Lung (tissue), 16 donors: ENCODE data around the gene MAP1S. TPM values are rescaled to one million over a fixed set of nuclear protein-coding genes. Genes with fewer than 3 reads are reported as not detected.

Source experiments
- ATAC-seq: fragments of 200-7000 bp; cut with Tn5 transposase; one replicate; pipeline ENCODE4 v1.9.1; 2020; ENCODE audit warnings: moderate number of reproducible peaks; ENCODE audit not compliant: insufficient read depth, low FRiP score
- DNase-seq, 3 donors: peaks; one replicate each; pipeline ENCODE4 v3.0.0-alpha.2; 2013 to 2017
- H3K27ac ChIP-seq, 2 donors: one replicate each; pipeline ENCODE4 v1.5.1; 2013; ENCODE audit warnings: mild to moderate bottlenecking in 2 of 2, moderate library complexity in 2 of 2, control low read depth in 1 of 2, inconsistent platforms in 1 of 2, low read depth in 1 of 2, low read length in 1 of 2
- H3K27me3 ChIP-seq, 3 donors: one replicate each; pipeline ENCODE4 v1.5.1; 2013; ENCODE audit warnings: low read length in 2 of 3; ENCODE audit not compliant: control insufficient read depth in 3 of 3, insufficient read depth in 3 of 3
- H3K36me3 ChIP-seq, 4 donors: one replicate each; pipeline ENCODE4 v1.5.1; 2013; ENCODE audit warnings: low read length in 4 of 4, mild to moderate bottlenecking in 1 of 4, moderate library complexity in 1 of 4; ENCODE audit not compliant: control insufficient read depth in 4 of 4, insufficient read depth in 4 of 4
- H3K4me1 ChIP-seq, 5 donors: one replicate each; pipeline ENCODE4 v1.5.1; 2013; ENCODE audit warnings: low read length in 5 of 5, mild to moderate bottlenecking in 2 of 5, moderate library complexity in 1 of 5; ENCODE audit not compliant: control insufficient read depth in 5 of 5, insufficient read depth in 5 of 5
- H3K4me3 ChIP-seq: one replicate; pipeline ENCODE4 v1.5.1; 2013; ENCODE audit warnings: mild to moderate bottlenecking, control low read depth, moderate library complexity
- H3K9ac ChIP-seq, 2 donors: one replicate each; pipeline ENCODE4 v1.5.1; 2013; ENCODE audit warnings: low read length in 2 of 2, control low read depth in 1 of 2; ENCODE audit not compliant: insufficient read depth in 1 of 2
- H3K9me3 ChIP-seq, 4 donors: one replicate each; pipeline ENCODE4 v1.5.1; 2013; ENCODE audit warnings: low read length in 3 of 4, mild to moderate bottlenecking in 1 of 4, moderate library complexity in 1 of 4; ENCODE audit not compliant: control insufficient read depth in 4 of 4, insufficient read depth in 3 of 4
- CTCF ChIP-seq: IDR thresholded peaks from 2 replicates; pipeline ENCODE4 v1.5.1; 2012; ENCODE audit warnings: mild to moderate bottlenecking; ENCODE audit errors: control extremely low read depth, extremely low read depth
- WGBS, 2 donors: extraction: QIAGEN DNeasy Blood & Tissue Kit; methylation state at CpG; one replicate each; pipeline ENCODE4 v1.1.7; 2013; 5-methylcytosine and 5-hydroxymethylcytosine counted together
- long read RNA-seq, 5 donors: transcript quantifications; one replicate each; lab custom pipeline, GENCODE V29; 2026
- polyA plus RNA-seq, 2 donors: library from polyadenylated mRNA; stranded (reverse); fragments of 200-250 nt; gene quantifications; one replicate each; pipeline ENCODE4 v1.2.1, GENCODE V29; 2013
- total RNA-seq, 2 donors: library from RNA; depleted of rRNA in 1 of 2; stranded (reverse); fragments of >200 nt in 1 of 2; gene quantifications; one replicate each; pipeline ENCODE4 v1.2.1, GENCODE V29; 2014 to 2021
- donor health status: control.
- donor health status: control.
- donor health status: Bipolar disorder and iron deficiency.
- donor health status: healthy.
- donor health status: DM: yes; HTN: yes; CAD: no.

MAP1S gene
- total RNA-seq (10 to 100 TPM; 36.3 to 71.1 TPM), polyA plus RNA-seq (10 to 100 TPM; 32.1 to 40.6 TPM)
- long read RNA-seq, donor 1, partial matches to known transcripts = 22 of 28 reads
- long read RNA-seq, donor 1, other reads (novel, unspliced or antisense) = 0 of 28 reads
- long read RNA-seq, donor 2 = 0 reads
- long read RNA-seq, donor 3, partial matches to known transcripts = 5 of 7 reads
- long read RNA-seq, donor 3, other reads (novel, unspliced or antisense) = 0 of 7 reads
- long read RNA-seq, donor 4, partial matches to known transcripts = 5 of 6 reads
- long read RNA-seq, donor 4, other reads (novel, unspliced or antisense) = 0 of 6 reads
- long read RNA-seq, donor 5, transcript MAP1S-201 (7 exons, 3,419 nt) = major isoform, 7 of 26 reads
- long read RNA-seq, donor 5, partial matches to known transcripts = 17 of 26 reads
- long read RNA-seq, donor 5, other reads (novel, unspliced or antisense) = 0 of 26 reads

- peak within 1 kb of the TSS; percentile 72 to 89 for H3K27ac ChIP-seq
- peaks cover 0 to 34% (median 11%) of the 10 kb centered on the region in 5 donors for H3K4me1 ChIP-seq
- DNase-seq = peak; percentile 73 to 85 (median 77)
- TF ChIP-seq CTCF = no peak
- ATAC-seq = no peak
- peak within 1 kb of the TSS; percentile 96 for H3K4me3 ChIP-seq
- no peaks in the 10 kb centered on the region for H3K27me3 ChIP-seq
- H3K36me3 ChIP-seq = peaks cover 0 to 9% (median 4%) of the 10 kb centered on the region in 4 donors
- 2% methylated on average over 40 to 53 of the region's 53 CpGs for WGBS, 2 donors
- H3K9ac ChIP-seq = peak within 1 kb of the TSS in 1 of 2 donors; percentile 66
- H3K9me3 ChIP-seq = peaks cover 0 to 2% (median 0%) of the 10 kb centered on the region in 4 donors
These were observed at the start of gene MAP1S for GRCh38 chr19:17718947-17719711. TSS of gene MAP1S (plus strand) at chr19:17719480. CDS start at chr19:17719503, 23 bp downstream.

DNA sequence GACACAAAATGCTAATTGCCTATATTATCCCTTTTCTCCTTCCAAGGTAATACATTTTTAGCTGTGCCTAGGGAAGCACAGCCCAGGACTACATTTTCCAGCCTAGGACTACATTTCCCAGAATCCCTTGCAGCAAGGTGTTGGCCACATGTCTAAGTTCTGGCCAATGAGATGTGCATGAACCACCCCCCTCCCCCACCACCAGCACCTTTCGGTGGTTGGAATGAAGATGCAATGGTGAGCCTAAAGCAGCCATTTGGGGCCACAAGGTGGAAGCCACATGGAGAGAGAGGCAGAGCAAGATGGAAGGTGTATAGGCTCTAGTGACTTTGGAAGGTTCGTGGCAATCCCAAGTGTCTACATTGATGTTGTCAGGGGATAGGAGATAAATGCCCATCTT is 47.4 kb upstream of the MAP1S start:
- H3K4me3 ChIP-seq = no peak overlapping the region
- no peak overlapping the region for H3K9ac ChIP-seq
- H3K36me3 ChIP-seq = no peaks in the 10 kb centered on the region
- ATAC-seq = no peak
- WGBS, 2 donors = 73 to 79% methylated on average over 2 of the region's 2 CpGs
- DNase-seq = no peak
- H3K27me3 ChIP-seq = peaks cover 0 to 3% (median 0%) of the 10 kb centered on the region in 3 donors
- no peak overlapping the region for H3K27ac ChIP-seq
- TF ChIP-seq CTCF = no peak
- no peaks in the 10 kb centered on the region for H3K4me1 ChIP-seq
- no peaks in the 10 kb centered on the region for H3K9me3 ChIP-seq

DNA sequence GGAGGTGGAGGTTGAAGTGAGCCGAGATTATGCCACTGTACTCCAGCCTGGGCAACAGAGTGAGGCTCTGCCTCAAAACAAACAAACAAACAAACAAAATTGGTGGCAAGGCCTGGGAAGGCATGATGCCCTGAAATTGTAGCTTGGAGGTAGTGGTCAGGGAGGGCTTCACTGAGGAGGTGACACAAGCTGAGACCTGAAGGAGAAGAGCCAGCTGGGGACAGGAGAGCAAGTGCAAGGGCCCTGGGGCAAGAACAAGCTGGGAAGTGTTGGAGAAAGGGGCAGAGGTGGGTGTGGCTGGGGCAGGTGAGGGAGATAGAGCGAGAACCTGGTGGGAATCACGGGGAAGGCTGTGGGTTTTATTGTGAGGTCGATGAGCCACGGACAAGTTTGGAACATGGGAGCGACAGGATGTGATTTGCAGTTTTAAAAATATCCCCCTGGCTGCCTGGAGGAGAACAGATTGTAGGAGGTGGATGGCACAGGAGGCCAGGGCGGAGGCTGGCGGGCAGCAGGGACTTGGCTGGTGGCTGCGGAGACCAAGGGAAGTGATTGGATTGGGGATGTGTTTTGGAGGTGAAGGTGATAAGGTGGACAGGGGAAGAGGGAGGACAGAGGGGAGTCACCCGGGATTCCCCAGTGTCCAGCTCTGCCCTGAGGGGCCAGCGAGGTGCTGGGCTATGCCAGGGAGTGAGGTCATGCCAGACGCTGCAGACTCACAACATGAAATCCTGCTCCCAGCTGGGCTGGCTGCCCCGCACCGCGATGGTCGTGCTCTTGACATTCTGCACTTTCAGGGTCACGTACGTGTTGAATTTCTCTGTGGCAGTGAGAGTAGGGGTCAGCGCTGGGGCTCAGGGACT is 45.1 kb upstream of the MAP1S start:
- Histone ChIP-seq H3K27ac (no peak overlapping the region), H3K36me3 (no peaks in the 10 kb centered on the region), H3K9me3 (no peaks in the 10 kb centered on the region), H3K9ac (no peak overlapping the region), H3K4me3 (no peak overlapping the region), H3K4me1 (no peaks in the 10 kb centered on the region), H3K27me3 (peaks cover 0 to 5% (median 0%) of the 10 kb centered on the region in 3 donors)
- no peak for TF ChIP-seq CTCF
- DNase-seq (no peak), ATAC-seq (no peak)
- 65 to 71% methylated on average over 19 of the region's 19 CpGs for WGBS, 2 donors
